ENCODE data around the gene HOXD3.

DNA sequence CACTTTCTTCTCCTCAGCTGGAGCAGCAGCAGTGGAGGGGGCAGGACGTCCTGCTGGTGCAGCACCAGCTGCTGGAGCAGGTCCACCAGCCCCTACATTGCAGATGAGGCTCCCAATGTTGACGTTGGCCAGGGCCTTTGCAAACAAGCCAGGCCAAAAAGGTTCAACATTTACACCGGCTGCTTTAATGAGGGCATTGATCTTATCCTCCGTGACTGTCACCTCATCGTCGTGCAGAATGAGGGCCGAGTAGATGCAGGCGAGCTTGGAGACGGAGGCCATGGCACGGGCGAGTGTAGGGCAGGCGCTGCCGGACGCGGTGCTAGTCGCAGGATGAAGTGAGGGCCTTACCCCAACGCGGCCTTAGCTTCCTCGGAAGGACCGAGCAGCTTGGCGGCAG lies 43.9 kb downstream of the HOXD3 start:
- TF ChIP-seq, protein P1, sequence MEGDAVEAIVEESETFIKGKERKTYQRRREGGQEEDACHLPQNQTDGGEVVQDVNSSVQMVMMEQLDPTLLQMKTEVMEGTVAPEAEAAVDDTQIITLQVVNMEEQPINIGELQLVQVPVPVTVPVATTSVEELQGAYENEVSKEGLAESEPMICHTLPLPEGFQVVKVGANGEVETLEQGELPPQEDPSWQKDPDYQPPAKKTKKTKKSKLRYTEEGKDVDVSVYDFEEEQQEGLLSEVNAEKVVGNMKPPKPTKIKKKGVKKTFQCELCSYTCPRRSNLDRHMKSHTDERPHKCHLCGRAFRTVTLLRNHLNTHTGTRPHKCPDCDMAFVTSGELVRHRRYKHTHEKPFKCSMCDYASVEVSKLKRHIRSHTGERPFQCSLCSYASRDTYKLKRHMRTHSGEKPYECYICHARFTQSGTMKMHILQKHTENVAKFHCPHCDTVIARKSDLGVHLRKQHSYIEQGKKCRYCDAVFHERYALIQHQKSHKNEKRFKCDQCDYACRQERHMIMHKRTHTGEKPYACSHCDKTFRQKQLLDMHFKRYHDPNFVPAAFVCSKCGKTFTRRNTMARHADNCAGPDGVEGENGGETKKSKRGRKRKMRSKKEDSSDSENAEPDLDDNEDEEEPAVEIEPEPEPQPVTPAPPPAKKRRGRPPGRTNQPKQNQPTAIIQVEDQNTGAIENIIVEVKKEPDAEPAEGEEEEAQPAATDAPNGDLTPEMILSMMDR (IDR thresholded peaks at IDR 0.05 in 8 of 11, conservative IDR thresholded peaks at IDR 0.05 in 3 of 11), result no peak
- no peak for TF ChIP-seq POLR2A (IDR thresholded peaks at IDR 0.05)
- no peak for TF ChIP-seq POLR2AphosphoS5 (IDR thresholded peaks at IDR 0.05)

Measured in spleen (tissue), 7 donors.